SK-N-SH treated with all-trans-retinoic acid at 6 μM for 48 hours (cell line): ENCODE results near the gene C7orf33.
A peak's percentile ranks its signal among the peaks of the same experiment; 100 is the strongest.

Experiments used
- ATAC-seq: fragments of 200-7000 bp; cut with Tn5 transposase; 3 replicates; pipeline ENCODE4 v1.9.1; 2020; ENCODE audit warnings: mild to moderate bottlenecking, moderate library complexity
- ARNTL ChIP-seq: fragments of 450-650 bp; formaldehyde crosslinking; IDR thresholded peaks from 2 replicates; pipeline ENCODE4 v1.5.0; 2020; ENCODE audit warnings: low read depth, mild to moderate bottlenecking, moderate library complexity, borderline replicate concordance
- BACH2 ChIP-seq: fragments of 250-450 bp; sonication (Bioruptor Pico); IDR thresholded peaks from 2 replicates; pipeline ENCODE4 v1.9.0; 2021; ENCODE audit warnings: mild to moderate bottlenecking, borderline replicate concordance
- CREB5 ChIP-seq: fragments of 250-450 bp; sonication (Bioruptor Pico); IDR thresholded peaks from 2 replicates; pipeline ENCODE4 v1.5.1; 2020; ENCODE audit warnings: low read depth, mild to moderate bottlenecking, moderate library complexity
- CSDC2 ChIP-seq: fragments of 250-450 bp; sonication (Bioruptor Pico); IDR thresholded peaks from 2 replicates; pipeline ENCODE4 v1.5.0; 2020; ENCODE audit warnings: mild to moderate bottlenecking, moderate library complexity
- CSRNP3 ChIP-seq: fragments of 250-450 bp; sonication (Bioruptor Pico); IDR thresholded peaks from 2 replicates; pipeline ENCODE4 v1.5.1; 2021; ENCODE audit warnings: mild to moderate bottlenecking, moderate library complexity
- ESRRG ChIP-seq: fragments of 250-450 bp; sonication (Bioruptor Pico); IDR thresholded peaks from 2 replicates; pipeline ENCODE4 v1.6.1; 2021; ENCODE audit warnings: mild to moderate bottlenecking
- GLIS3 ChIP-seq: fragments of 250-450 bp; sonication (Bioruptor Pico); IDR thresholded peaks from 2 replicates; pipeline ENCODE4 v1.5.0; 2020; ENCODE audit warnings: mild to moderate bottlenecking, moderate library complexity
- ISL1 ChIP-seq: fragments of 250-450 bp; sonication (Bioruptor Pico); IDR thresholded peaks from 2 replicates; pipeline ENCODE4 v2.1.2; 2022; ENCODE audit warnings: mild to moderate bottlenecking, moderate library complexity
- OSR1 ChIP-seq: fragments of 250-450 bp; sonication (Bioruptor Pico); IDR thresholded peaks from 2 replicates; pipeline ENCODE4 v1.8.0; 2022; ENCODE audit warnings: moderate library complexity, mild to moderate bottlenecking, inconsistent platforms
- PATZ1 ChIP-seq: fragments of 250-450 bp; sonication (Bioruptor Pico); IDR thresholded peaks from 2 replicates; pipeline ENCODE4 v1.8.0; 2020; ENCODE audit warnings: mild to moderate bottlenecking, moderate library complexity, borderline replicate concordance
- POU6F1 ChIP-seq: fragments of 250-450 bp; sonication (Bioruptor Pico); IDR thresholded peaks from 2 replicates; pipeline ENCODE4 v1.8.0; 2021; ENCODE audit warnings: low read depth, mild to moderate bottlenecking, moderate library complexity, borderline replicate concordance
- RARB ChIP-seq: fragments of 250-450 bp; sonication (Bioruptor Pico); IDR thresholded peaks from 2 replicates; pipeline ENCODE4 v1.8.0; 2021; ENCODE audit warnings: mild to moderate bottlenecking, moderate library complexity
- SNAI2 ChIP-seq: fragments of 250-450 bp; sonication (Bioruptor Pico); IDR thresholded peaks from 2 replicates; pipeline ENCODE4 v1.5.0; 2020; ENCODE audit warnings: mild to moderate bottlenecking, moderate library complexity
- TCF4 ChIP-seq: fragments of 250-450 bp; sonication (Bioruptor Pico); IDR thresholded peaks from 2 replicates; pipeline ENCODE4 v1.8.0; 2021; ENCODE audit warnings: mild to moderate bottlenecking, moderate library complexity, borderline replicate concordance
- TOX ChIP-seq: fragments of 250-450 bp; sonication (Bioruptor Pico); IDR thresholded peaks from 2 replicates; pipeline ENCODE4 v1.8.0; 2021; ENCODE audit warnings: mild to moderate bottlenecking, moderate library complexity, borderline replicate concordance
- TSHZ2 ChIP-seq: fragments of 250-450 bp; sonication (Bioruptor Pico); IDR thresholded peaks from 2 replicates; pipeline ENCODE4 v1.5.0; 2020; ENCODE audit warnings: mild to moderate bottlenecking, moderate library complexity
- ZC3H10 ChIP-seq: fragments of 250-450 bp; sonication (Bioruptor Pico); IDR thresholded peaks from 2 replicates; pipeline ENCODE4 v1.5.1; 2021; ENCODE audit warnings: mild to moderate bottlenecking, moderate library complexity
- ZFP30 ChIP-seq: fragments of 450-650 bp; formaldehyde crosslinking; IDR thresholded peaks from 2 replicates; pipeline ENCODE4 v1.5.0; 2022; ENCODE audit warnings: mild to moderate bottlenecking, moderate library complexity
- ZNF70 ChIP-seq: fragments of 450-650 bp; formaldehyde crosslinking; IDR thresholded peaks from 2 replicates; pipeline ENCODE4 v1.5.0; 2020; ENCODE audit warnings: mild to moderate bottlenecking, moderate library complexity
- ZNF8 ChIP-seq: fragments of 450-650 bp; formaldehyde crosslinking; IDR thresholded peaks from 2 replicates; pipeline ENCODE4 v1.5.0; 2020; ENCODE audit warnings: mild to moderate bottlenecking, moderate library complexity

C7orf33 gene

GRCh38 chr7:148598351-148598750 is 7.8 kb downstream of the C7orf33 start:
- TF ChIP-seq CSRNP3 (CRISPR knock-in tag) (no peak), PATZ1 (no peak), CSDC2 (CRISPR knock-in tag) (no peak), BACH2 (CRISPR knock-in tag) (no peak), OSR1 (no peak)
- no peak for ATAC-seq

GRCh38 chr7:148605350-148605749 is 14.8 kb downstream of the C7orf33 start:
- ATAC-seq = no peak
- TF ChIP-seq BACH2 (CRISPR knock-in tag) (no peak), ZNF70 (no peak), TCF4 (CRISPR knock-in tag) (no peak)

GRCh38 chr7:148607151-148607661 is 16.6 kb downstream of the C7orf33 start:
- TF ChIP-seq ZFP30 (no peak), GLIS3 (CRISPR knock-in tag) (0 out of 2 replicates have a peak, but pooled peaks have one; percentile 42), ZC3H10 (CRISPR knock-in tag) (no peak), RARB (CRISPR knock-in tag) (peak; percentile 73; the same call in 1 of the 2 replicates), TCF4 (CRISPR knock-in tag) (peak; percentile 93), CREB5 (no peak), TSHZ2 (CRISPR knock-in tag) (peak; percentile 83), BACH2 (CRISPR knock-in tag) (no peak), PATZ1 (0 out of 2 replicates have a peak, but pooled peaks have one; percentile 25), TOX (CRISPR knock-in tag) (peak; percentile 60), ISL1 (CRISPR knock-in tag) (peak; percentile 95), ARNTL (CRISPR knock-in tag) (no peak), CSRNP3 (CRISPR knock-in tag) (peak; percentile 26; the same call in 1 of the 2 replicates), ZNF8 (CRISPR knock-in tag) (no peak), SNAI2 (CRISPR knock-in tag) (peak; percentile 38; the same call in 1 of the 2 replicates), ESRRG (CRISPR knock-in tag) (peak; percentile 92), POU6F1 (CRISPR knock-in tag) (0 out of 2 replicates have a peak, but pooled peaks have one; percentile 38)
- ATAC-seq = peak; percentile 74
